MM.1S (cell line): ENCODE measurements around the gene DCAF4.

Experiments used
- CTCF ChIP-seq: fragments of 300-600 bp; sonication (generic); IDR thresholded peaks from 2 replicates; pipeline ENCODE4 v1.5.1; 2016; ENCODE audit warnings: antibody characterized with exemption, low read length, mixed read lengths
- EZH2 ChIP-seq: fragments of 300-600 bp; sonication (generic); optimal IDR thresholded peaks from 2 replicates; pipeline ENCODE3; 2017; ENCODE audit warnings: low read depth, mild to moderate bottlenecking, antibody characterized with exemption, low read length, mixed read lengths
- EZH2phosphoT487 ChIP-seq: fragments of 300-600 bp; sonication (generic); IDR thresholded peaks from 2 replicates; pipeline ENCODE4 v1.6.1; 2018; ENCODE audit warnings: antibody characterized with exemption, low read length

GRCh38 chr14:72947366-72948160 lies 21.3 kb downstream of the DCAF4 start:
- TF ChIP-seq CTCF (no peak), EZH2 (no peak), EZH2phosphoT487 (no peak)
